ENCODE data around the gene FMN1. TPM values are rescaled to one million over a fixed set of nuclear protein-coding genes. Genes with fewer than 3 reads are reported as not detected.

Gene FMN1
- total and polyA plus RNA-seq, 2 of the 13 experiments (the other 11 are each of a cell fraction or from before 2014, with no cell fraction given): 0.20 to 0.60 TPM

GRCh38 chr15:32838820-32839219, 355.7 kb downstream of the FMN1 start (continued):
- TF ChIP-seq CBX1 (IDR thresholded peaks at IDR 0.05; ENCODE audit: low read depth) (no peak), SIN3B (IDR thresholded peaks at IDR 0.05; ENCODE audit: low read length) (no peak), NFAT5 (CRISPR knock-in tag; IDR thresholded peaks at IDR 0.05) (no peak), LBX2 (CRISPR knock-in tag; IDR thresholded peaks at IDR 0.05; ENCODE audit: borderline replicate concordance) (no peak), TAF15 (IDR thresholded peaks at IDR 0.05; ENCODE audit: low read depth, low read length, poor library complexity, severe bottlenecking) (no peak), ZNF280D (CRISPR knock-in tag; IDR thresholded peaks at IDR 0.05) (no peak), MBNL3 (CRISPR knock-in tag; conservative IDR thresholded peaks at IDR 0.05) (no peak), SMC3 (IDR thresholded peaks at IDR 0.05; ENCODE audit: low read length) (no peak), ZNF792 (CRISPR knock-in tag; IDR thresholded peaks at IDR 0.05) (peak; percentile 60; the same call in 1 of the 2 replicates), KLF11 (CRISPR knock-in tag; IDR thresholded peaks at IDR 0.05) (no peak), ZNF296 (CRISPR knock-in tag; conservative IDR thresholded peaks at IDR 0.05) (no peak), UBTF (CRISPR knock-in tag; IDR thresholded peaks at IDR 0.05) (no peak), KDM5A (IDR thresholded peaks at IDR 0.05; ENCODE audit: borderline replicate concordance, low read length) (no peak), ZMAT5 (CRISPR knock-in tag; IDR thresholded peaks at IDR 0.05; ENCODE audit: borderline replicate concordance, low read depth) (no peak), ARID5B (CRISPR knock-in tag; IDR thresholded peaks at IDR 0.05) (no peak)

Data from HepG2 (cell line).